OCI-LY7 (cell line): ENCODE results near the gene SMG6.

ENCODE experiments used
- EZH2phosphoT487 ChIP-seq: fragments of 200-600 bp; sonication (generic); IDR thresholded peaks from 2 replicates; pipeline ENCODE4 v1.6.1; 2018; ENCODE audit warnings: low read depth, borderline replicate concordance, mild to moderate bottlenecking, mixed run types, antibody characterized with exemption, low read length, moderate library complexity, mixed read lengths
- TF ChIP-seq, protein P1 (sequence below): fragments of 200-600 bp; sonication (generic); conservative IDR thresholded peaks from 2 replicates; pipeline ENCODE4 v1.5.1; 2014; ENCODE audit warnings: mild to moderate bottlenecking, antibody characterized with exemption, low read length, moderate library complexity, mixed read lengths

DNA sequence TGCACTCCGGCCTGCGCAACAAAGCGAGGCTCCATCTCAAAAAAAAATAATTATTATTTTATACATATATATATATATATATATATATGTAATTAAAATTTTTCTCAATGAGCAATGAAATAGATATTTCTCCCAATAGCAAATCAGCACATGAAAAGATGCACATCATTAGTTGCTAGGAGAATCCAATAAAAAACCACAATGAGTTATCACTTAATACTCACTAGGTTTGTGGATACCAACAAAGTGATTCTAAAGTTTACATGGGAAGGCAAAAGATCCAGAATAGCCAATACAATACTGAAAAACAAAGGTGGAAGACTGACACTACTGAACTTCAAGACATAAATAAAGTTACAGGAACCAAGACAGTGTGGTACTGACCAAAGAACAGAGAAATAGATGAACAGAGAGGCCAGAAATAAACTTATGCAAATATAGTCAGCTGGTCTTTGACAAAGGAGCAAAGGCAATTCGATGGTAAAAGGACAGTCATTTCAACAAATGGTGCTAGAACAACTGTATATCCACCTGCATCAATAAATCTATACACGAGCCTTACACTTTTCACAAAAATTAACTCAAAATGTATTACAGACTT lies 13.6 kb downstream of the SMG6 start:
- TF ChIP-seq EZH2phosphoT487 = no peak
- TF ChIP-seq, protein P1, sequence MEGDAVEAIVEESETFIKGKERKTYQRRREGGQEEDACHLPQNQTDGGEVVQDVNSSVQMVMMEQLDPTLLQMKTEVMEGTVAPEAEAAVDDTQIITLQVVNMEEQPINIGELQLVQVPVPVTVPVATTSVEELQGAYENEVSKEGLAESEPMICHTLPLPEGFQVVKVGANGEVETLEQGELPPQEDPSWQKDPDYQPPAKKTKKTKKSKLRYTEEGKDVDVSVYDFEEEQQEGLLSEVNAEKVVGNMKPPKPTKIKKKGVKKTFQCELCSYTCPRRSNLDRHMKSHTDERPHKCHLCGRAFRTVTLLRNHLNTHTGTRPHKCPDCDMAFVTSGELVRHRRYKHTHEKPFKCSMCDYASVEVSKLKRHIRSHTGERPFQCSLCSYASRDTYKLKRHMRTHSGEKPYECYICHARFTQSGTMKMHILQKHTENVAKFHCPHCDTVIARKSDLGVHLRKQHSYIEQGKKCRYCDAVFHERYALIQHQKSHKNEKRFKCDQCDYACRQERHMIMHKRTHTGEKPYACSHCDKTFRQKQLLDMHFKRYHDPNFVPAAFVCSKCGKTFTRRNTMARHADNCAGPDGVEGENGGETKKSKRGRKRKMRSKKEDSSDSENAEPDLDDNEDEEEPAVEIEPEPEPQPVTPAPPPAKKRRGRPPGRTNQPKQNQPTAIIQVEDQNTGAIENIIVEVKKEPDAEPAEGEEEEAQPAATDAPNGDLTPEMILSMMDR = no peak
